ENCODE data around the gene NCKAP5L.

The NCKAP5L gene

DNA sequence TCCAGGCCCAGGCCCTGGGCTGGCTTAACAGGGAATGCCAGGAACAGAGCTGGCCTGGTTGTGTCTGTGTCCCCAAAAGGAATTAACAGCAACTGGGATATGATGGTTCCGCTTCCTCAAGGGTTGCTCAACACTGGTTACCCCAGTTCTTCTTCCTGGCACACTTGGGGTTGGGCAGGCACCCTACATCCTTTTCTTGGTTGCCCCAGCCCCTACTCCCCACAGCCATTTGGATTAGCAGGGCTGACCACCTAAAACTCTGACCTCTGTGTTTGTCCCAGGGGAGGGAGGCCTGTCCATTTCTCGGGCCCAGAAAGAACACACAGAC is 30.8 kb downstream of the NCKAP5L start:
- peaks cover 20% of the 10 kb centered on the region; the same call in 1 of the 2 replicates for H3K36me3 ChIP-seq (ENCODE audit: control insufficient read depth, insufficient read depth, low read length)
- H3K27ac ChIP-seq (ENCODE audit: low read length), result no peak overlapping the region
- DNase-seq (ENCODE audit: low read depth, low spot score), result no peak
- H3K27me3 ChIP-seq (ENCODE audit: control insufficient read depth, insufficient read depth, low read length), result no peaks in the 10 kb centered on the region
- WGBS (ENCODE audit: insufficient coverage, insufficient read length), result no CpG with 5 or more reads among the region's 2 CpGs
- H3K4me1 ChIP-seq (ENCODE audit: control insufficient read depth, insufficient read depth, low read length), result no peaks in the 10 kb centered on the region
- H3K9me3 ChIP-seq (ENCODE audit: control insufficient read depth, insufficient read depth, low read length), result no peaks in the 10 kb centered on the region
- H3K4me3 ChIP-seq (ENCODE audit: low read length), result no peak overlapping the region

DNA sequence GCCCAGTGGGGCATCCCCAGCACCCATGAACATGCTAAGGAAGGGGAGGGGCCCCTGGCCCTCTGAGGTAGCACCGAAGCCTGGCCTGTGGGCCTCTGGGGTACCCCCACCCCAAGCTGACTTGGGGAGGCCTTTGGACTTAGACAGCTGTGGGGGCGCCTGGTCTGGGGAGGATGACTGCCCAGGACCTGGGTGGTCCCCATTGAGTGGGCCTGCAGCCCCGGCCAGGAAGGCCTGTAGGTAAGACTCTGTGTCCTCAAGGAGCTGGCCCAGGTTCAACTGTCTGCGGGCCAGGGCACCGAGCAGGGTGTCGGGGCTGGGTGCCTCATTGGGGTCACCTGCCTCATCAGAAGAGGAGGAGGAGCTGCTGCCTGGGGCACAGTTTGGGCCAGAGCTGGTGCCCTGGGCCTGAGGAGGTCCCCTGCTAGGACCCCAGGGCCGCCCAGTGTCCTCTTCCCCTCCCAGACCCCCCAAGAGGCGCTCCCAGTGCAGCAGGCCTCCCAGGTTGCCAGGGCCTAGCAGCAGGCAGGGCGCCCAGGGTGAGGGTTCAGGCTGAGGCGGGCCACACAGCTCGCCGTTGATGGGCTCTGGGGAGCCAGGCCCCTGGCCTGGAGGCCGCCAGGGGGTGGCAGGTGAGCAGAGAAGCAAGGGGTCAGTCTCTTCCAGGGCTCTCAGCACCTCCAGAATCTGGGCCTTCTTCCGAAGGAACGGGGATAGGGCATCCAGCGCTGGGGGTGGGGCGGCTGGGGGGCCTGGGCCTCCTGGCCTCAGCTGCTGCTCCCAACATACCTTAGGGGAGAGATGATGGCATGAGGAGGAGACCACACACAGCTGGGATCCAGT is 31.4 kb downstream of the NCKAP5L start:
- Histone ChIP-seq H3K27ac (ENCODE audit: low read length) (no peak overlapping the region), H3K4me1 (ENCODE audit: control insufficient read depth, insufficient read depth, low read length) (no peaks in the 10 kb centered on the region), H3K9me3 (ENCODE audit: control insufficient read depth, insufficient read depth, low read length) (no peaks in the 10 kb centered on the region), H3K27me3 (ENCODE audit: control insufficient read depth, insufficient read depth, low read length) (no peaks in the 10 kb centered on the region), H3K36me3 (ENCODE audit: control insufficient read depth, insufficient read depth, low read length) (peaks cover 19% of the 10 kb centered on the region; the same call in 1 of the 2 replicates), H3K4me3 (ENCODE audit: low read length) (no peak overlapping the region)
- WGBS (ENCODE audit: insufficient coverage, insufficient read length), result no CpG with 5 or more reads among the region's 17 CpGs
- no peak for DNase-seq (ENCODE audit: low read depth, low spot score)

DNA sequence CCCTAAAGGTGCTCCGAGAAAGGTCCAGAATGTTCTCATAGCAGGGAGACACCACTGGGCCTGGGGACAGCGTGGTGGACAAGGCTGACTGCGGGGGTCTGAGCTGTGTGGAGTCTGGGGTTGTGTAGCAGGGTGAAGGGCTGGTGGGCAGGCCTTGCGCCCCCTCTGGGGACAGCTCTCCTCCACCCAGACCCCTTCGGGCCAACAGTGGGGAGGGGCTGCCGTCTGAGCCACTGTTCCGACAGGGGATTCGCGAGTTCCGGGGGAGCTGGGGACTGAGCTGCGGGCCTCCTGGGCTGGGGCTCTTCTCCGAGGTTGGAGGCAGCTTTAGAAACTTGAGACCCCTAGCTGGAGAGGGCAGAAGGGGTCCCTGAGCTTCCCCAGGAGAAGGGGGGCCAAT is 32.1 kb downstream of the NCKAP5L start:
- no peak for DNase-seq (ENCODE audit: low read depth, low spot score)
- Histone ChIP-seq H3K4me3 (ENCODE audit: low read length) (no peak overlapping the region), H3K27ac (ENCODE audit: low read length) (no peak overlapping the region), H3K9me3 (ENCODE audit: control insufficient read depth, insufficient read depth, low read length) (no peaks in the 10 kb centered on the region), H3K4me1 (ENCODE audit: control insufficient read depth, insufficient read depth, low read length) (no peaks in the 10 kb centered on the region; the same call in 1 of the 2 replicates), H3K27me3 (ENCODE audit: control insufficient read depth, insufficient read depth, low read length) (no peaks in the 10 kb centered on the region), H3K36me3 (ENCODE audit: control insufficient read depth, insufficient read depth, low read length) (peaks cover 14% of the 10 kb centered on the region; the same call in 1 of the 2 replicates)
- no CpG with 5 or more reads among the region's 12 CpGs for WGBS (ENCODE audit: insufficient coverage, insufficient read length)

DNA sequence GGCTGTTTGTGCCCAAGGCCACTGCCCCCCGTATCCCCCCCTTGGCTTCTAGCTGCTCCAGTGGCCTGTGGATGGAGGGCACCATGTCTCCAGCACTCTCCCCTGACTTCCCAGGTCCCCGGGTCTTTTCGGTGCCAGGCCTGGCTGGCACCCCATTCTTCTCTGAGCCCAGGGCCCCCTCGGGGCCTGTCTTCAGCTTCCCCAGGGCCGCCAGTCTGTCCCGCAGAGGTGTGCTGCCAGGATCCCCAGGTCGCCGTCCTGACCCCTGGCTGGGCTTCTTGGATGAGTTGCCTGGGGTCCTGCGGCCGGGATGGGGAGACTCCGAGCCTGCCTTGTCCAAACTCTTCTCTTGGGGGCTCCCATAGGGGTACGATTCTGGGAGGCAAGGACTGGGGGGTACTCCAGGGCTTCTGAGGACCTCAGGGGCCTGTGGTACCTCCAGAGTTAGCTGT is 32.5 kb downstream of the NCKAP5L start:
- peaks cover 14% of the 10 kb centered on the region; the same call in 1 of the 2 replicates for H3K36me3 ChIP-seq (ENCODE audit: control insufficient read depth, insufficient read depth, low read length)
- H3K4me3 ChIP-seq (ENCODE audit: low read length), result no peak overlapping the region
- no peak overlapping the region for H3K27ac ChIP-seq (ENCODE audit: low read length)
- no CpG with 5 or more reads among the region's 12 CpGs for WGBS (ENCODE audit: insufficient coverage, insufficient read length)
- peaks cover 1% of the 10 kb centered on the region; the same call in 1 of the 2 replicates for H3K4me1 ChIP-seq (ENCODE audit: control insufficient read depth, insufficient read depth, low read length)
- DNase-seq (ENCODE audit: low read depth, low spot score), result no peak
- H3K27me3 ChIP-seq (ENCODE audit: control insufficient read depth, insufficient read depth, low read length), result no peaks in the 10 kb centered on the region
- no peaks in the 10 kb centered on the region for H3K9me3 ChIP-seq (ENCODE audit: control insufficient read depth, insufficient read depth, low read length)

DNA sequence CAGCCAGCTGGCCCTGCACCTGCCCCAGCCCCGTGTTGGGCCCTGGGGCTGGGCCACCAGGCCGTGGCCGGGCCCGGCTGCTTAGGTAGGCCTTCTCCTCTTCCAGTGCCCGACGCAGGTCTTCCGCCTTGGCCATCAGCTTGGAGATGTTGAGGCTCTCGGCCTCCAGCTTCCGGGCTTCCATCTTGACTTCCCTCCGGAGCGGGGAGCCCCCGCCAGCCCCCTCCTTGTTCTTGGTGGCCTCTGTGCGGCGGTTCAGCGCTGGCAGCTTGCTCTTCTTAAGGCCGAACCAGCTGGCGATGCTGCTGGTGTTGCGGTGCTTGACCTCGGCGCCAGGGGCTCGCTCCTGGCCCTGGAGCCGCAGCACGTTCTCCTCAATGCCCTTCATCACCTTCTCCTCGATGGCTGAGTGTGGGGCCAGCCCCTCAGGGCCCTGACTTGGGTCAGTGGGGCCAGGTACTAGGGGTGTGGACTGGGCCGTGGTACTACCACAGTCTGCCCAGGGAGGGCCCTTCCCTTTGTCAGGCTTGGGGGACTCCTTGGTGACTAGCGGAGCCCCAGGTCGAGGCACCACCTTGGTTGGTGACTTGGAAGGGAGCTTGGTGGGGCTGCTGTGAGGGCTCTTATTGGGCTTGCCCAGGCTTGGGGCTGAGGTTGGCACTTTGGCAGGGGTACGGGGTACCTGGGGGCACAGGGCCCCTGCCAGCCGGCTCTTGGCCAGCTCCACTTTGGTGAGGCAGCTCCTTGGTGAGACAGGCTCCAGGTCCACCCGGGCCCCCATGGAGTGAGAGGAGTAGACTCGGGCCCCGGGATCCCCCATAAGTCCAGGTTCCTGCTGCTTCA is 33.2 kb downstream of the NCKAP5L start:
- no peak for DNase-seq (ENCODE audit: low read depth, low spot score)
- Histone ChIP-seq H3K9me3 (ENCODE audit: control insufficient read depth, insufficient read depth, low read length) (no peaks in the 10 kb centered on the region), H3K27ac (ENCODE audit: low read length) (no peak overlapping the region), H3K4me3 (ENCODE audit: low read length) (no peak overlapping the region), H3K27me3 (ENCODE audit: control insufficient read depth, insufficient read depth, low read length) (no peaks in the 10 kb centered on the region), H3K36me3 (ENCODE audit: control insufficient read depth, insufficient read depth, low read length) (peaks cover 14% of the 10 kb centered on the region; the same call in 1 of the 2 replicates), H3K4me1 (ENCODE audit: control insufficient read depth, insufficient read depth, low read length) (peaks cover 1% of the 10 kb centered on the region; the same call in 1 of the 2 replicates)
- WGBS (ENCODE audit: insufficient coverage, insufficient read length), result no CpG with 5 or more reads among the region's 32 CpGs

DNA sequence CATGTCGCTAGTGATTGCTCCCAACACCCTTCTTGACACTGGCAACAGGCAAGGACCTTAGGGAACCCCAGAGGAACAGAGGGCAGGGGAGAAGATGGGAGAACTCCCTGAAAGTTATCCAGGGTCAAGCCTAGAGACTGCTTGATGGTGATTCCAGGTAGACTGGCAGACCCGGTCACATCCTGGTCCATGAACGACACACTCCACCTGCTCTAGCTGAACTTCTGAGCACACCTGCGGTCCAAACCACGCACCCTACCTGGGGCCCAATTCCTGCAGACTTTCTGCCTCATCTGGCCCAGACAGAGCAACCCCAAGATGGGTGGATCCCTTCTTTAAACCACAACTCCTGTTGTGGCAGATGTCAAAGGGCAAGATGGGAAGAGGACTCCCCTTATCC is 34.2 kb downstream of the NCKAP5L start:
- WGBS (ENCODE audit: insufficient coverage, insufficient read length), result no CpG with 5 or more reads among the region's 5 CpGs
- no peaks in the 10 kb centered on the region for H3K9me3 ChIP-seq (ENCODE audit: control insufficient read depth, insufficient read depth, low read length)
- no peak overlapping the region for H3K4me3 ChIP-seq (ENCODE audit: low read length)
- H3K27me3 ChIP-seq (ENCODE audit: control insufficient read depth, insufficient read depth, low read length), result no peaks in the 10 kb centered on the region
- no peak for DNase-seq (ENCODE audit: low read depth, low spot score)
- no peak overlapping the region for H3K27ac ChIP-seq (ENCODE audit: low read length)
- peaks cover 18% of the 10 kb centered on the region for H3K36me3 ChIP-seq (ENCODE audit: control insufficient read depth, insufficient read depth, low read length)
- peaks cover 3% of the 10 kb centered on the region; the same call in 1 of the 2 replicates for H3K4me1 ChIP-seq (ENCODE audit: control insufficient read depth, insufficient read depth, low read length)

DNA sequence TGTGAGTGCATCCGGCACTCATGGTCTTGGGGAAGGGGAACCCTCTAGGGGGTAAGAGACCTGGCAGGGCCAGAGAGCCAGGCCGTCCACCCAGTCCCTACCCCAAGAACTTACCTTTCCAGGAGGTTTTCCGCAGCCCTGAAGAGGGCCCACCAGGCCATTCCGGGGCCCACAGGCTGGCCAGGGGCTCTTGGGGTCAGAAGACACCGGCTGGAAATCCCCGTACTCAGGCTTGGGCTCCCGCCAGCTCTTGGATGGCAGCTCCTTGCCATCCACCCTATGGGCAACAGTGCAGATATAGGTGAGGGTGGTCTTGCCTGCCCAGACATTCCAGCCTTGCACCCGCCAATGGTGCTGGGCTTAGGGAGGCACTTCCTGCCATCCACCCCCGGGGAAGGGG is 34.6 kb downstream of the NCKAP5L start:
- H3K4me3 ChIP-seq (ENCODE audit: low read length), result no peak overlapping the region
- peaks cover 18% of the 10 kb centered on the region for H3K36me3 ChIP-seq (ENCODE audit: control insufficient read depth, insufficient read depth, low read length)
- no peak overlapping the region for H3K27ac ChIP-seq (ENCODE audit: low read length)
- H3K27me3 ChIP-seq (ENCODE audit: control insufficient read depth, insufficient read depth, low read length), result no peaks in the 10 kb centered on the region
- H3K4me1 ChIP-seq (ENCODE audit: control insufficient read depth, insufficient read depth, low read length), result peaks cover 3% of the 10 kb centered on the region; the same call in 1 of the 2 replicates
- WGBS (ENCODE audit: insufficient coverage, insufficient read length), result no CpG with 5 or more reads among the region's 9 CpGs
- no peak for DNase-seq (ENCODE audit: low read depth, low spot score)
- H3K9me3 ChIP-seq (ENCODE audit: control insufficient read depth, insufficient read depth, low read length), result no peaks in the 10 kb centered on the region

DNA sequence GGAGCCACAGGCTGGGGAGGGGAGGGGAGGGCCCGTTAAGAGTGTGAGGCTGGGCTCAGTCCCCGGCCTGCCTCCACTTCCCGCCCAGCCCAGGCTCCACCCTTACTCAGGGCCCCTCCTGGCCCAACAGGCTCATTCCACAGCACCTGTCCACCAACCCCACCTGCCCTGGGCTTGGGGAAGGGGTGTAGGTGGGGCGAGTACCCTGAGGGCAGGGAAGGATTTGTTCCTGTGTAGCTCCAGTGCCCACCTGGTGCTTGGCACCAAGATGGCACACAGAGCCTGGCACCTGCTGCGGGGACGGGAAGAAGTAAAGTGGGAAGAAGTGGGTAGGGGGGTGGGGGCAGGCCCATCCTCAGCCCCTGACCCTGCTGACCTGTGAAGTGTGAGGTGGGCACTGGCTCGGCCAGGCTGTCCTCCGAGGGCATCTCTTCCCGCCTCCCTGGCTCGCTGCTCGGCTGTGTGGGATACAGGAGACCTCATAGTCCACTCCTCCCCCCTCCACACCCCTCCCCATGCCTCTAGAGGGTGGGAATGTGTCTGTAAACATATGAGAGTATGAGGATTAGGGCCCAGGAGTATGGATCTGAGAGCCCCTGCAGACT is 35.1 kb downstream of the NCKAP5L start:
- Histone ChIP-seq H3K36me3 (ENCODE audit: control insufficient read depth, insufficient read depth, low read length) (peaks cover 14% of the 10 kb centered on the region), H3K4me3 (ENCODE audit: low read length) (no peak overlapping the region), H3K4me1 (ENCODE audit: control insufficient read depth, insufficient read depth, low read length) (peaks cover 3% of the 10 kb centered on the region; the same call in 1 of the 2 replicates), H3K27me3 (ENCODE audit: control insufficient read depth, insufficient read depth, low read length) (no peaks in the 10 kb centered on the region), H3K27ac (ENCODE audit: low read length) (no peak overlapping the region), H3K9me3 (ENCODE audit: control insufficient read depth, insufficient read depth, low read length) (no peaks in the 10 kb centered on the region)
- no peak for DNase-seq (ENCODE audit: low read depth, low spot score)
- no CpG with 5 or more reads among the region's 11 CpGs for WGBS (ENCODE audit: insufficient coverage, insufficient read length)

DNA sequence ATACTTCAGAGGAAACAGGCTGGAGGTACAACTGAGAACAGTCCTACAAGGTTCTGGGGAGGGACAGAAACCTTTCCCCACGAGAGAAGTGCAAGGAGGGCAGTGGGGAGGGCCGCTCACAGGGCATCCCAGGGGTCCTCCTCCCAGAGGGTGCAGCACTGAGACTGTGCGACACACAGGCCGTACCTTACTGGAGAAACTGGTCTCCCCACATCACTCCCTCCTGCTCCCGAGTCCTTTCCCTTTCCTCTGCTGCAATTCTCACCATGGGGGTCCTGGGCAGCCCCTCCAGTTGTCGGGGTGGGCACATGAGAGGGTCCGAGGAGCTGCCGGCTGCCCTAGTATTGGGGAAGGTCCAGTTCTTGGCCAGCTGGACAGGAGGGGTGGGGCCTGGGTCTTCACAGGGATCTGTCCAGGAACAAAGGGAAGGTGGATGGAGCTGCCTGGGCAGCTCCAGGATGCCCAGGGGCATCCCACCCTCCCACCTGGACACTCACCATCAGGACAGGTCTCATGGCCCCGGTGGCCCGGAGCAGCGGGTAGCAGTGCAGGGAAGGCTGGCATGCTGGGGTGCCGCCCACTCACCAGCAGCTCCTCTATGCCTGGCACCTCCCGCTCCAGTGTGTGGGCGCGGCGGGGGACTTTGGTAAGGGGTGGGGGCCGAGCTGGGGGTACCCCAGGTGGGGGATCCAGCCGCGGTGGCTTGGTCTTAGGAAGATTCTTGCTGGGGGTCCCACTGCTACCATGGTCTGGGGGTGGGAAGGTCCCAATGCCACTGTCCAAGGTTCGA is 35.8 kb downstream of the NCKAP5L start:
- Histone ChIP-seq H3K9me3 (ENCODE audit: control insufficient read depth, insufficient read depth, low read length) (no peaks in the 10 kb centered on the region), H3K27me3 (ENCODE audit: control insufficient read depth, insufficient read depth, low read length) (no peaks in the 10 kb centered on the region), H3K36me3 (ENCODE audit: control insufficient read depth, insufficient read depth, low read length) (peaks cover 10% of the 10 kb centered on the region), H3K4me1 (ENCODE audit: control insufficient read depth, insufficient read depth, low read length) (peaks cover 3% of the 10 kb centered on the region; the same call in 1 of the 2 replicates), H3K27ac (ENCODE audit: low read length) (no peak overlapping the region), H3K4me3 (ENCODE audit: low read length) (no peak overlapping the region)
- no peak for DNase-seq (ENCODE audit: low read depth, low spot score)
- no CpG with 5 or more reads among the region's 20 CpGs for WGBS (ENCODE audit: insufficient coverage, insufficient read length)

Measured in iPS DF 6.9 (cell line).